Measurements from ENCODE around the gene GON4L.
"Not testable (repeated sequence)": the region's sequence is repeated elsewhere in the genome, so short reads cannot be mapped to it uniquely, and the experiment has no call there.

The GON4L gene

GRCh38 chr1:155745284-155746228, 111.5 kb downstream of the GON4L start:
- peak; percentile 99 to 100 for DNase-seq (ENCODE audit: low read depth in 2 of 2)

GRCh38 chr1:155744711-155745283, 112.2 kb downstream of the GON4L start:
- DNase-seq (ENCODE audit: low read depth in 2 of 2): peak in 1 of 2 donors; percentile 1

- DNase-seq (ENCODE audit: low read depth in 2 of 2): no peak
Observed at GRCh38 chr1:155741908-155742307, 115.1 kb downstream of the GON4L start.

GRCh38 chr1:155740995-155741394, 116.0 kb downstream of the GON4L start:
- DNase-seq (ENCODE audit: low read depth in 2 of 2): no peak

- peak; percentile 16 for DNase-seq (ENCODE audit: low read depth in 2 of 2)
Observed at GRCh38 chr1:155729031-155729898, 127.7 kb downstream of the GON4L start.

- no peak for DNase-seq (ENCODE audit: low read depth in 2 of 2)
Observed at GRCh38 chr1:155725142-155725541, 131.9 kb downstream of the GON4L start.

- DNase-seq (ENCODE audit: low read depth in 2 of 2): no peak
Observed at GRCh38 chr1:155719703-155720102, 137.3 kb downstream of the GON4L start.

- not testable (repeated sequence) for DNase-seq (ENCODE audit: low read depth in 2 of 2)
Observed at GRCh38 chr1:155718524-155719115, 138.4 kb downstream of the GON4L start.

GRCh38 chr1:155717041-155717440, 140.0 kb downstream of the GON4L start:
- DNase-seq (ENCODE audit: low read depth in 2 of 2): no peak

GRCh38 chr1:155715777-155716176, 141.2 kb downstream of the GON4L start:
- DNase-seq (ENCODE audit: low read depth in 2 of 2): no peak

GRCh38 chr1:155715056-155715455, 142.0 kb downstream of the GON4L start:
- DNase-seq (ENCODE audit: low read depth in 2 of 2): not testable (repeated sequence)

GRCh38 chr1:155713075-155713474, 143.9 kb downstream of the GON4L start:
- no peak for DNase-seq (ENCODE audit: low read depth in 2 of 2)

GRCh38 chr1:155712636-155713035, 144.4 kb downstream of the GON4L start:
- DNase-seq (ENCODE audit: low read depth in 2 of 2): not testable (repeated sequence)

GRCh38 chr1:155711457-155711856, 145.6 kb downstream of the GON4L start:
- DNase-seq (ENCODE audit: low read depth in 2 of 2): not testable (repeated sequence)

- no peak for DNase-seq (ENCODE audit: low read depth in 2 of 2)
Observed at GRCh38 chr1:155709391-155709790, 147.6 kb downstream of the GON4L start.

GRCh38 chr1:155706139-155706538, 150.9 kb downstream of the GON4L start:
- DNase-seq (ENCODE audit: low read depth in 2 of 2): no peak

- DNase-seq (ENCODE audit: low read depth in 2 of 2): not testable (repeated sequence)
Observed at GRCh38 chr1:155704414-155704813, 152.6 kb downstream of the GON4L start.

- DNase-seq (ENCODE audit: low read depth in 2 of 2): no peak
Observed at GRCh38 chr1:155703216-155703615, 153.8 kb downstream of the GON4L start.

GRCh38 chr1:155701675-155702074, 155.3 kb downstream of the GON4L start:
- DNase-seq (ENCODE audit: low read depth in 2 of 2): not testable (repeated sequence)

All from stimulated activated CD4-positive, alpha-beta T cell treated with anti-CD3 and anti-CD28 coated beads, Interleukin-4, amount 100 ng/mL, for 48 hours (primary cell).